Ishikawa (cell line): Measurements from ENCODE around the gene DIP2A.

Source experiments
- EP300 ChIP-seq: IDR thresholded peaks from 2 replicates; pipeline ENCODE4 v1.6.1; 2012; ENCODE audit warnings: borderline replicate concordance
- TCF12 ChIP-seq: IDR thresholded peaks from 2 replicates; pipeline ENCODE4 v1.6.1; 2012; ENCODE audit warnings: low read depth
- YY1 ChIP-seq: IDR thresholded peaks from 2 replicates; pipeline ENCODE4 v1.6.1; 2012; ENCODE audit warnings: low read depth

DNA sequence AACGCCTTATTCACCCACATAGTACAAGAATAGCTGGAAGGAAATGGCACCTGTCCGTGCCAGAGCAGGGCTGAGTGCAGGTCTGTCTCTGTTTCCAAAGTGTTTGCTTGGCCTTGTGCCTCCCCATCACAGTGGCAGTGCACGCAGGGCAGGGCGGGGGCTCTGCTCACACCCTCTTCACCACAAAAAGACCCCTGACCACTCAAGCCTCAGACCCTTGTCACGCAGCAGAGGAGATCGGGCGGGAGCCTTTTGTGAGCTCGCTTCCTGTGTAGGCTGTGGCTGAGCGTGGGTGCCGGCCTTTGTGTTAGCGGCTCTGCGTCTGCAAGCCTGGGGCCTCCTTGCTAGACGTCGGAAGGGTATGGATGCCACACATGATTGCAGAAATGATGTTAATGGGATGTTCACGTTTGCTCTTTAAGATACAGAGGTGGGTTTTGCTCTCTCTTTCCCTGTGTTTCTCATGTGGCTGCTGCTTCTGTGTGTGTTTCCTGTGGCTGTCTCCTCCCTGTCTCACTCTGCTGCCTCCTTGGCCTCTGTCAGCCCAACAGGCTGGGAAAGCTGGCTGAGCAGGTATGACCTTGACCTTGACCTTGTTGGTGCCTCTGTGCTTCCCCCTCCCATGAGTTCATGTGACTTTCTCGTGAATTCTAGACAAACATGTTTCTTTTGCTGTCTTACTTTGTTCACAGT, 100.7 kb downstream of the DIP2A start:
- TF ChIP-seq YY1 (no peak), EP300 (no peak), TCF12 (no peak)
